Stimulated activated CD4-positive, alpha-beta T cell treated with anti-CD3 and anti-CD28 coated beads, Interleukin-2, amount 100 ng/mL, for 48 hours (primary cell): ENCODE results near the gene CCDC28B.
A peak's percentile ranks its signal among the peaks of the same experiment; 100 is the strongest.
"Not testable (repeated sequence)": the region's sequence is repeated elsewhere in the genome, so short reads cannot be mapped to it uniquely, and the experiment has no call there.

ENCODE experiments used
- DNase-seq, 2 donors: peaks; one replicate each; pipeline ENCODE4 v3.0.0-alpha.2; 2020

The CCDC28B gene

GRCh38 chr1:32200226-32201010 lies at the start of gene CCDC28B:
Gene CCDC28B (plus strand): TSS chr1:32200595. CDS start chr1:32201936, 1,341 bp downstream.
- peak; percentile 36 to 39 for DNase-seq

DNA sequence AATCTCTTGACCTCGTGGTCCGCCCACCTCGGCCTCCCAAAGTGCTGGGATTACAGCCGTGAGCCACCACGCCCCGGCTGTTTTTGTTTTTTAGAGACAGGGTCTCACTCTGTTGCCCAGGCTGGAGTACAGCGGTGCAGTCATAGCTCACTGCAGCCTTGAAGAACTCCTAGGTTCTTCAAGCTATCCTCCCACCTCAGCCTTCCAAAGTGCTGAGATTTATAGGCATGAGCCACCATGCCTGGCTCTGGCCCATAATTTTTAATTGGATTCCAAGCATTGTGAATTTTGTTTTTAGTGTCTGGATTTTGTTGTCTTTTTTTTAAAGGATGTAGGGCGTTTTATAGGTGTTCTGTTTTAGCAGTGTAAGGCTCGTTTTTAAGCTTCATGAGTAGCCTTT lies 49.5 kb upstream of the CCDC28B start:
- no peak for DNase-seq

- no peak for DNase-seq
Observed at GRCh38 chr1:32151319-32151787, 49.0 kb upstream of the CCDC28B start.

GRCh38 chr1:32159189-32159588 lies 41.2 kb upstream of the CCDC28B start:
- DNase-seq = no peak

DNA sequence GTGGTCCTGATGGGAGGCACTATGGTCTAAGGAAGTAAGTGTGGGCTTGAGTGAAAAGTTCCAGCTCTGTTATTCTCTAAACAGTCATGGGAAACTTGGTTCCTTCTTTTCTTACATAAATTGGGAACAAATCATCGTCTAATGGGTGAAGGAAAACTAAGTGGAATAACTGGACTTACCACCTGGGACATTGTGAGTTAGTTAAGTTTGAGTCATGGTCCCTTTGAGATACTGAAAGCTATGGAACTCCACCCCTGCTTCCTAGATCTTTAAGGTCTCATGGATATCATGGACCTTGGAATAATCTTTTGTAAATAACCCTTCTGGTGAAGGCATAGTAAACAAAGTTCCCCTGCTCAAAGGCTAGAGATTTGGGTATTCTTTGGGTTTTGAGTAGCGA lies 37.0 kb upstream of the CCDC28B start:
- DNase-seq = no peak

- DNase-seq = not testable (repeated sequence)
Observed at GRCh38 chr1:32165633-32166032, 34.8 kb upstream of the CCDC28B start.

DNA sequence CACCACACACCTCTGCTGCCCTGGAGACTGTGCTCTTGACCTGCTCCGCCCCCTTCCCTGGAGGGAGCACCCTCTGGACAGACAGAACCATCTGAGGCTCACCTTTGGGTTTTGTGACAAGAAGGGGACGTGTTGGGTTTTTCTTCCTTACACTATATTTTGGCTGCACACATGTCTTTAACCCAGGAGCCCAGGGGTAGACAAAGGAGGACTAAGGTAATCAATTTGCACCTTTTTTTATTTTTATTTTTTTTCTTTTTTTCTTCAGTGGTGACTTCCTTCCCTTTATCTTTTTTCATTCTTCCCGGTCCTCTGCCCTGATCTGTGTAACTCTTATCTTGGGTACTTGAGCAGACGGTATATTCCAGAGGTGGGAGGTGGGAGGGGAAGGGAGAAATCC lies 29.4 kb upstream of the CCDC28B start:
- DNase-seq = no peak

DNA sequence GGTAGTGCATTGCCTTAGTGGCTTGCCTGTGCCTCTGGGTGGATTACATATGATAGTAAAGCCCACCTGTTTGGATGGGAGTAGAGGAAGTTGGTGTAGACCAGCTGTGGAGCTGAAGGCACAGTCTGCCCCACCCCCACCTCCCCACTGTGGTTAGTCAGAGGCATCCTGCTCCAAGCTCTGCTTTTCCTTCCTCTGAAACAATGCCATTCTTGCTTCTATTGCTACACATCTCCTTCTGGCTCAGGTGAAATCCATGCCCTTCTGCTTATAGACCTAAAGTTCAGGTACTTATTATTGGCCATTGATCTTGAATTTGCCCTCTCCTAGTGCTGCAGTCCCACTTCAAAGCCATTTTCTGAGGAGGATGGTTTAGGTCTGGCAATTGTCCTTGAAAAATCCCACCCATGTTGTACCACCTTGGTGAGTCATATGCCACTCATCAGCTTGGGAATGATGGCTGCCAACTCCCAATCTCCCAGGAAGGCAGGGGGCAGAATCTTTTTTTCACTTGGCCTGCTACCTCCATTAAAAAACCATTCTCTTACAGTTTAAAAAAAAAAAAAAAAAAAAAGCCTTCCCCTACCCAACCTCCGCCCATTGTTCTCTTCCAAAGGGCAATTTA lies 27.7 kb upstream of the CCDC28B start:
- no peak for DNase-seq

GRCh38 chr1:32178380-32179192 lies 21.8 kb upstream of the CCDC28B start:
- no peak for DNase-seq

DNA sequence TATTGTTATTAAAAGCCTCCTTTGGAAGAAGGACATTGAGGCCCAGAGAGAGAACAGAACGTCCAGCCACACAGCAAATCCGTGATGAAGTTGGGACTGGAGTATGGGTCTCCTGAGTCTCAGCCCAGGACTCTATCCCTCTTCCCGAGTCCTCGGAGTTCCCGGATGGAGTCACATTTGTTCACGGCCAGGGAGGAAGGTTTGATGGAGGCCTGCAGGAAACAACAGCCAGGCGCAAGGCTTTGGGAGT lies 21.3 kb upstream of the CCDC28B start:
- no peak for DNase-seq

DNA sequence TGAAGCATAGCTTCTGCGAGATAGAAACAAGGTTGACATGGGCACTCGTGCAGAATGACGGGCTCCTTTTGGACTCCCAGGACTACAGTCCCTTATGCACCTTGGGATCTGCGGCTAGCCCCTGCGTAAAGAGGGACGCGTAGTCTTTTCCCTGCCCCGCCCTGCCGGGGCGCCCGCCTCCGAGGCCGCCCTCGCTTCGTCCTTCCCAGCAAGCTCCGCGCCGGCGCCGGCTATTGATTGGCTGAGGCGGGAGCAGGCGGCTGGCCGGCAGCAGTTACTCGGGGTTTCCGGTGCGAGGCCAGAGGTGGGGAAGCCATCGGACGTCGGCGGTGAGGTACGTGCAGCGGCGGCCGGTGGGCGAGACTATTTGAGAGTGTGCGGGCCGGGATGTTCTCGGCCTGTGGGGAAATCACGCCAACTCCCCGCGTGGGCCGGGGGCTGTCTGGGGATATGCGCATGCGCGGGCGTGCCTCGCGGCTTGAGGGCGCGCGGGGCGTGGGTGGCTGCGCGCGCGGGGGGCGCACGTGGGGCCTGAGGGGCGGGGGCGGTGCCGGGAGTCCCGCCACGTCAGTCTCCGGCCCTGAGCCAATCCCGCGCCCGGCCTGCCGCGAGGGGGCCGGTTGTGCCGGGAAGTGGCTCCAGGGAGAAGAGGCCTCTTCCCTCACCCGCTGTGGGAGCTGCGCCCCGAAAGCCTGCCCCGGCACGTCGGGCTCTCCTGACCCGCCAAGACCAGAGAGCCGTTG lies 20.8 kb upstream of the CCDC28B start, which contains the start of gene TXLNA:
TSS of gene TXLNA (plus strand) at position 233 of the 743 bp plus-strand sequence. CDS start 671 bp downstream, outside the sequence.
- peak; percentile 83 to 88 for DNase-seq

DNA sequence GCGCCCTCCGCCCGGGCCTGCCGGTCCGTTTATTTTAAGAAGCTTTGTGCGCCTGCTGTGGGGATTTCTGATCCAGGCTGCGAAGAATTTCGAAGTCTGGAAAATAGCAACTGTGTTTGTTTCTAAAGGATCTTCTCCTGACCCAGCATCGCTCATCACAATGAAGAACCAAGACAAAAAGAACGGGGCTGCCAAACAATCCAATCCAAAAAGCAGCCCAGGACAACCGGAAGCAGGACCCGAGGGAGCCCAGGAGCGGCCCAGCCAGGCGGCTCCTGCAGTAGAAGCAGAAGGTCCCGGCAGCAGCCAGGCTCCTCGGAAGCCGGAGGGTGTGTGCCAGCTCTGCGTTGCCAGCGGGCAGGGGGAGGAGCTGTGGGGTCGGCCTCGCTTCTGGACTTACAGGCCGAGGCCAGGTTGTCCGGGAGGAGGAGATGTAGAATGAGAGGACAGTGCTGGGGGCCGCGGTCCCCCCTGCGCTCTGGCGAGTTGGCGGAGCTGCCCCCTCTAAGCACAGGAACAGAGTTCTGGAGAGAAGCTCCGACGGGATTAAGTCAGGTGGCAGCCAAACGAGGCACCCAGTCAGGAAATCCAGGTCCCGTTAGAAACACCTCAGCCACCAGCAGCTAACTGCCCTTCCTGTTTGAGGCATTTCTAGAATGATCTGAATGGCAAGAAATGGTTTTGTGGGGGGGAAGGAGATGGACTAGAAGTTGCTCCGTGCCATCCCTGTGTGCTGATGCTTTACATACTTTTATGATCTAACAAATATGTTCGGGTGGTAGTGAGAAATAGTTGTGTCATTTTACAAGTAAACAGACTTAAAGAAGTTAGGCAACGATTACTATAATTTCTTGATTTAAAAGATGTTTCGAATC lies 20.0 kb upstream of the CCDC28B start:
- peak in 1 of 2 donors; percentile 24 for DNase-seq

- DNase-seq = no peak
Observed at GRCh38 chr1:32181065-32181464, 19.3 kb upstream of the CCDC28B start.

- DNase-seq = no peak
Observed at GRCh38 chr1:32181563-32181962, 18.8 kb upstream of the CCDC28B start.

GRCh38 chr1:32182060-32182459 lies 18.3 kb upstream of the CCDC28B start:
- DNase-seq = no peak

DNA sequence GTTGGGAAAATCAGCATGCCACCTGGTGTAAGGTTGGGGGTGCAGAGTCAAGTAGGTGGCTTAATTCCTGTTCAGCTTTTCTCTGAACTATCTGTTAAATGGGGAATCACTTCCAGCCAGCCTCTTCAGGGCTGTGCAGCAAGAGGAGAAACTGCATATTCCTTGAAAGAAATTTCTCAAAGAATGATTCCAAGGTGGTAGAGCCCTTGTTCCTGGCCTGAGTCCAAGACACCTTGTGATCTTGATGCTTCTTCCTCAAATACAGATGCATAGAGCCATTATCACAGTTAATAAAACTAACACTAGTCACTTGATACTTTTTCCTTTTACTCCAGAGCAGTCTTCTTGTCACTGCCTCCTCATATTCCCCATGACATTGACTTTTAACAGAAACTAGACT lies 15.7 kb upstream of the CCDC28B start:
- DNase-seq = no peak

GRCh38 chr1:32186077-32186476 lies 14.3 kb upstream of the CCDC28B start:
- DNase-seq = no peak

DNA sequence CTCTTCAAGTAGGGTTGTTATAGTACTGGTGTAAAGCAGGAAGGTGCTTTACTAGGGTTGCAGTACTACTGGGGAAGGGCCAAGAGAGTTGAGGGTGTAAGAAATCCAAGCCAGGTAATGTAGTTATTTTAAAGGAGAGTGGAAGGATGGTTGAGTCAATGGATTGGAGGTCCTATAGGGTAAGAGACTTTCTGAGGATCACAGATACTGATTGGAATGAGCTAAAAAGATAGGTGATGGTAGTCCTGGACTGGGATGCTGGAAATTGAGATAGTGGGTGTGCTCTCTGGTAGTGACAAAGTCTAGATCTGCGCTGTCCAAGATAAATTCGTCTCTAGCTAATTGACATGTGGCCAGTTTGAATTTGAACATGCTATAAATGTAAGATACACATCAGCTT lies 13.9 kb upstream of the CCDC28B start:
- no peak for DNase-seq

- no peak for DNase-seq
Observed at GRCh38 chr1:32187850-32188249, 12.5 kb upstream of the CCDC28B start.

- DNase-seq = no peak
Observed at GRCh38 chr1:32192220-32192948, 8.0 kb upstream of the CCDC28B start.

DNA sequence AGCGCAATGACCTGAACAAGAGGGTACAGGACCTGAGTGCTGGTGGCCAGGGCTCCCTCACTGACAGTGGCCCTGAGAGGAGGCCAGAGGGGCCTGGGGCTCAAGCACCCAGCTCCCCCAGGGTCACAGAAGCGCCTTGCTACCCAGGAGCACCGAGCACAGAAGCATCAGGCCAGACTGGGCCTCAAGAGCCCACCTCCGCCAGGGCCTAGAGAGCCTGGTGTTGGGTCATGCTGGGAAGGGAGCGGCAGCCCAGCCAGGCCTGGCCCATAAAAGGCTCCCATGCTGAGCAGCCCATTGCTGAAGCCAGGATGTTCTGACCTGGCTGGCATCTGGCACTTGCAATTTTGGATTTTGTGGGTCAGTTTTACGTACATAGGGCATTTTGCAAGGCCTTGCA lies 5.4 kb upstream of the CCDC28B start:
- no peak for DNase-seq
